ENCODE data around the gene CARD11.
"Not testable (repeated sequence)": the region's sequence is repeated elsewhere in the genome, so short reads cannot be mapped to it uniquely, and the experiment has no call there.

Gene CARD11

GRCh38 chr7:2959103-2959680 lies 84.5 kb downstream of the CARD11 start:
- DNase-seq (ENCODE audit: low spot score) = no peak

GRCh38 chr7:2958416-2959102 lies 85.1 kb downstream of the CARD11 start:
- in situ Hi-C loops (cut with MboI; ENCODE audit: low pct_unique_long_range_greater_than_20kb, low sequenced_read_pairs, unreplicated experiment) = no loop called here
- TF ChIP-seq CTCF (IDR thresholded peaks at IDR 0.05; ENCODE audit: extremely low read depth, insufficient read depth, missing control alignments) = no peak
- no peak for DNase-seq (ENCODE audit: low spot score)

More at GRCh38 chr7:2959103-2959680, 84.5 kb downstream of the CARD11 start:
- no peak for TF ChIP-seq CTCF (IDR thresholded peaks at IDR 0.05; ENCODE audit: extremely low read depth, insufficient read depth, missing control alignments)
- in situ Hi-C loops (cut with MboI; ENCODE audit: low pct_unique_long_range_greater_than_20kb, low sequenced_read_pairs, unreplicated experiment) = no loop called here

- in situ Hi-C loops (cut with MboI; ENCODE audit: low pct_unique_long_range_greater_than_20kb, low sequenced_read_pairs, unreplicated experiment) = not testable (repeated sequence)
Measured at GRCh38 chr7:2957369-2957727, 86.3 kb downstream of the CARD11 start.

GRCh38 chr7:2956526-2957368 lies 86.9 kb downstream of the CARD11 start:
- TF ChIP-seq CTCF (IDR thresholded peaks at IDR 0.05; ENCODE audit: extremely low read depth, insufficient read depth, missing control alignments) = no peak
- in situ Hi-C loops (cut with MboI; ENCODE audit: low pct_unique_long_range_greater_than_20kb, low sequenced_read_pairs, unreplicated experiment) = no loop called here
- no peak for DNase-seq (ENCODE audit: low spot score)

More at GRCh38 chr7:2957369-2957727, 86.3 kb downstream of the CARD11 start:
- DNase-seq (ENCODE audit: low spot score) = not testable (repeated sequence)

GRCh38 chr7:2956076-2956475 lies 87.6 kb downstream of the CARD11 start:
- no peak for TF ChIP-seq CTCF (IDR thresholded peaks at IDR 0.05; ENCODE audit: extremely low read depth, insufficient read depth, missing control alignments)
- in situ Hi-C loops (cut with MboI; ENCODE audit: low pct_unique_long_range_greater_than_20kb, low sequenced_read_pairs, unreplicated experiment) = no loop called here
- no peak for DNase-seq (ENCODE audit: low spot score)

GRCh38 chr7:2955269-2955668 lies 88.4 kb downstream of the CARD11 start:
- TF ChIP-seq CTCF (IDR thresholded peaks at IDR 0.05; ENCODE audit: extremely low read depth, insufficient read depth, missing control alignments) = no peak
- DNase-seq (ENCODE audit: low spot score) = no peak
- in situ Hi-C loops (cut with MboI; ENCODE audit: low pct_unique_long_range_greater_than_20kb, low sequenced_read_pairs, unreplicated experiment) = no loop called here

- in situ Hi-C loops (cut with MboI; ENCODE audit: low pct_unique_long_range_greater_than_20kb, low sequenced_read_pairs, unreplicated experiment) = no loop called here
- no peak for DNase-seq (ENCODE audit: low spot score)
- TF ChIP-seq CTCF (IDR thresholded peaks at IDR 0.05; ENCODE audit: extremely low read depth, insufficient read depth, missing control alignments) = no peak
Measured at GRCh38 chr7:2954433-2954853, 89.2 kb downstream of the CARD11 start.

Data from GM13977 (cell line).